ENCODE measurements around the gene TFB2M. TPM values are rescaled to one million over a fixed set of nuclear protein-coding genes. Genes with fewer than 3 reads are reported as not detected.

The TFB2M gene
- total and polyA plus RNA-seq, 2 donors (not counting 1 experiment from before 2014, with no cell fraction given): 8.8 to 11.6 TPM

Small RNA genes lying within 50 kb of the gene (small RNA-seq; reads per million reads assigned to genes)
- gene AL356583.2 (ENCODE audit: insufficient read length, low read depth, low replicate concordance): not detected

Other genes with a start within 250 kb of the TFB2M start
- gene SMYD3, start 59.0 kb downstream of the TFB2M start, total RNA-seq: 37.2 and 37.3 TPM in 2 replicates
- gene SMYD3, start 59.0 kb downstream of the TFB2M start, polyA plus RNA-seq: 9.7 and 13.0 TPM in 2 replicates
- gene CNST, start 195 bp upstream of the TFB2M start, total RNA-seq: 54.0 and 54.6 TPM in 2 replicates
- 26.9 and 60.5 TPM in 2 replicates for gene CNST, start 195 bp upstream of the TFB2M start, polyA plus RNA-seq
- gene SCCPDH, start 158.1 kb upstream of the TFB2M start, total RNA-seq: 5.8 and 6.6 TPM in 2 replicates
- gene SCCPDH, start 158.1 kb upstream of the TFB2M start, polyA plus RNA-seq: 1.7 and 3.0 TPM in 2 replicates

Measured in B cell (primary cell).